ENCODE results near the gene ADRA2C.
"Not testable (repeated sequence)": the region's sequence is repeated elsewhere in the genome, so short reads cannot be mapped to it uniquely, and the experiment has no call there.

Gene ADRA2C

GRCh38 chr4:3813151-3814052 lies 47.2 kb downstream of the ADRA2C start:
- no peak for DNase-seq

GRCh38 chr4:3814053-3814570 lies 47.9 kb downstream of the ADRA2C start:
- DNase-seq = no peak

- DNase-seq = not testable (repeated sequence)
Measured at GRCh38 chr4:3814838-3815237, 48.7 kb downstream of the ADRA2C start.

- DNase-seq = no peak
Measured at GRCh38 chr4:3816256-3816825, 50.2 kb downstream of the ADRA2C start.

GRCh38 chr4:3816983-3817960 lies 51.1 kb downstream of the ADRA2C start:
- DNase-seq = no peak

Measured in T-helper 2 cell (primary cell).